Motor neuron (in vitro differentiated cells): ENCODE data around the gene CFAP100. TPM values are rescaled to one million over a fixed set of nuclear protein-coding genes. Genes with fewer than 3 reads are reported as not detected.

Experiments used
- ATAC-seq, 8 experiments: fragments of 200-7000 bp; cut with Tn5 transposase; replicated peaks in 6 of 8; 2 replicates each; pipeline ENCODE4 v1.8.0; 2021; ENCODE audit warnings: mild to moderate bottlenecking in 8 of 8, moderate library complexity in 8 of 8
- H3K27ac ChIP-seq, 2 donors: fragments of 250-450 bp; sonication (Bioruptor Pico); 2 replicates each; pipeline ENCODE4 v1.9.0; 2021; ENCODE audit warnings: antibody characterized with exemption in 2 of 2, mild to moderate bottlenecking in 2 of 2, moderate library complexity in 1 of 2
- H3K4me1 ChIP-seq, 2 donors: fragments of 250-450 bp; sonication (Bioruptor Pico); replicated peaks in 1 of 2; 2 replicates each; pipeline ENCODE4 v1.6.1; 2021; ENCODE audit warnings: antibody characterized with exemption in 2 of 2, mild to moderate bottlenecking in 2 of 2, moderate library complexity in 1 of 2
- H3K4me3 ChIP-seq, 5 donors: fragments of 250-450 bp; sonication (Bioruptor Pico); 2 replicates each; pipeline ENCODE4 v1.9.0; 2021; ENCODE audit warnings: antibody characterized with exemption in 5 of 5, mild to moderate bottlenecking in 5 of 5, moderate library complexity in 4 of 5
- WGBS, 10 experiments: fragments of 450-650 bp; shearing (Covaris generic); methylation state at CpG; one replicate each; pipeline ENCODE4 v1.0.0; 2022; 5-methylcytosine and 5-hydroxymethylcytosine counted together
- in situ Hi-C, 9 experiments: fragments of 400-800 bp; cut with MboI; loops; one replicate each; pipeline ENCODE4 v1.15.0; 2021; ENCODE audit warnings: low sequenced_read_pairs in 9 of 9, low pct_unique_long_range_greater_than_20kb in 2 of 9; ENCODE audit not compliant: unreplicated experiment in 9 of 9
- total RNA-seq, 8 experiments: library from RNA; unstranded; fragments of 300-600 nt; gene quantifications; 2 replicates each; pipeline versions ENCODE4 v1.2.3 to v1.2.4, GENCODE V29; 2022

CFAP100 gene
- 1 to 10 TPM in 1 of 8 experiments, under 1 TPM in 3, not detected in 4; 0.22 to 5.8 (median 0.66) TPM for total RNA-seq

- WGBS, 10 experiments = 40 to 93% (median 70%) methylated on average over 1 to 17 of the region's 43 CpGs; no CpG with 5 or more reads in 1 of the 10 experiments
- ATAC-seq = peak; percentile 83 to 99 (median 97)
- peak within 1 kb of the TSS in 4 of 5 donors; percentile 4 to 25 (median 16) for H3K4me3 ChIP-seq
- H3K4me1 ChIP-seq = peaks cover 8 to 13% of the 10 kb centered on the region in 2 donors
- no peak within 1 kb of the TSS for H3K27ac ChIP-seq
- in situ Hi-C loops = loop anchor here in 8 of 9 experiments (5.0 to 25.0 kb wide), 3 partner anchors 147 to 257 kb away; no protein-coding TSS in a partner anchor
Observed at GRCh38 chr3:126394179-126394976, at the start of gene CFAP100. CFAP100 (plus strand) TSS chr3:126394909; CDS start chr3:126396001, 1,092 bp downstream.

GRCh38 chr3:126345231-126345630 lies 49.5 kb upstream of the CFAP100 start:
- peaks cover 2 to 5% of the 10 kb centered on the region in 2 donors for H3K4me1 ChIP-seq
- no peak overlapping the region for H3K27ac ChIP-seq
- 69 to 100% (median 90%) methylated on average over 2 to 7 of the region's 7 CpGs; no CpG with 5 or more reads in 5 of the 10 experiments for WGBS, 10 experiments
- no peak overlapping the region for H3K4me3 ChIP-seq
- in situ Hi-C loops = no loop called here
- no peak for ATAC-seq

GRCh38 chr3:126345641-126346460 lies 48.9 kb upstream of the CFAP100 start:
- Histone ChIP-seq H3K27ac (no peak overlapping the region), H3K4me3 (no peak overlapping the region), H3K4me1 (peaks cover 2 to 5% of the 10 kb centered on the region in 2 donors)
- in situ Hi-C loops = no loop called here
- 100% methylated on average over 1 of the region's 5 CpGs; no CpG with 5 or more reads in 9 of the 10 experiments for WGBS, 10 experiments
- ATAC-seq = no peak

- no peak overlapping the region for H3K4me3 ChIP-seq
- 80 to 100% (median 100%) methylated on average over 1 to 2 of the region's 2 CpGs; no CpG with 5 or more reads in 7 of the 10 experiments for WGBS, 10 experiments
- peaks cover 2 to 5% of the 10 kb centered on the region in 2 donors for H3K4me1 ChIP-seq
- ATAC-seq = no peak
- no peak overlapping the region for H3K27ac ChIP-seq
- in situ Hi-C loops = no loop called here
Observed at GRCh38 chr3:126346466-126346865, 48.2 kb upstream of the CFAP100 start.

- WGBS, 10 experiments = 20 to 100% (median 44%) methylated on average over 1 to 2 of the region's 8 CpGs; no CpG with 5 or more reads in 6 of the 10 experiments
- Histone ChIP-seq H3K4me1 (peaks cover 2 to 5% of the 10 kb centered on the region in 2 donors), H3K27ac (no peak overlapping the region), H3K4me3 (no peak overlapping the region)
- no peak for ATAC-seq
- in situ Hi-C loops = no loop called here
Observed at GRCh38 chr3:126347543-126348161, 47.1 kb upstream of the CFAP100 start.

- peak in 2 of 8 experiments; percentile 14 to 54 for ATAC-seq
- no peak overlapping the region for H3K27ac ChIP-seq
- no peaks in the 10 kb centered on the region for H3K4me1 ChIP-seq
- no peak overlapping the region for H3K4me3 ChIP-seq
- in situ Hi-C loops = no loop called here
- 47 to 90% (median 85%) methylated on average over 2 to 10 of the region's 12 CpGs; no CpG with 5 or more reads in 2 of the 10 experiments for WGBS, 10 experiments
Observed at GRCh38 chr3:126348308-126348920, 46.3 kb upstream of the CFAP100 start.

GRCh38 chr3:126349071-126349470 lies 45.6 kb upstream of the CFAP100 start:
- Histone ChIP-seq H3K4me3 (no peak overlapping the region), H3K4me1 (no peaks in the 10 kb centered on the region), H3K27ac (no peak overlapping the region)
- in situ Hi-C loops = no loop called here
- no peak for ATAC-seq
- WGBS, 10 experiments = 60 to 94% methylated on average over 1 to 5 of the region's 6 CpGs; no CpG with 5 or more reads in 8 of the 10 experiments

- no peak for ATAC-seq
- WGBS, 10 experiments = 48 to 90% (median 75%) methylated on average over 2 to 8 of the region's 15 CpGs; no CpG with 5 or more reads in 4 of the 10 experiments
- in situ Hi-C loops = no loop called here
- Histone ChIP-seq H3K4me1 (no peaks in the 10 kb centered on the region), H3K27ac (no peak overlapping the region), H3K4me3 (no peak overlapping the region)
Observed at GRCh38 chr3:126349611-126350501, 44.9 kb upstream of the CFAP100 start.

- 80 to 100% (median 100%) methylated on average over 1 to 6 of the region's 9 CpGs; no CpG with 5 or more reads in 5 of the 10 experiments for WGBS, 10 experiments
- in situ Hi-C loops = no loop called here
- Histone ChIP-seq H3K4me1 (peaks cover 5 to 6% of the 10 kb centered on the region in 2 donors), H3K27ac (no peak overlapping the region), H3K4me3 (no peak overlapping the region)
- no peak for ATAC-seq
Observed at GRCh38 chr3:126350502-126351085, 44.1 kb upstream of the CFAP100 start.

GRCh38 chr3:126351086-126351770 lies 43.5 kb upstream of the CFAP100 start:
- Histone ChIP-seq H3K27ac (no peak overlapping the region), H3K4me3 (no peak overlapping the region), H3K4me1 (peaks cover 6 to 7% of the 10 kb centered on the region in 2 donors)
- no peak for ATAC-seq
- WGBS, 10 experiments = 40 to 100% (median 93%) methylated on average over 1 to 4 of the region's 10 CpGs; no CpG with 5 or more reads in 7 of the 10 experiments
- in situ Hi-C loops = no loop called here
